H9 (cell line): ENCODE measurements around the gene CTNNA1. TPM values are rescaled to one million over a fixed set of nuclear protein-coding genes. Genes with fewer than 3 reads are reported as not detected.
A peak's percentile ranks its signal among the peaks of the same experiment; 100 is the strongest.

Experiments
- DNase-seq: peaks from one replicate; pipeline ENCODE4 v3.0.0-alpha.2; 2017
- H2AFZ ChIP-seq: one replicate; pipeline ENCODE4 v1.6.1; 2013; ENCODE audit warnings: mild to moderate bottlenecking, low read length, control low read depth, moderate library complexity
- H2AK5ac ChIP-seq: 2 replicates; pipeline ENCODE4 v1.6.1; 2013; ENCODE audit warnings: low read length, control low read depth, mixed read lengths; ENCODE audit not compliant: insufficient read length
- H2BK120ac ChIP-seq: one replicate; pipeline ENCODE4 v1.6.1; 2013; ENCODE audit warnings: low read depth, mild to moderate bottlenecking, low read length, control low read depth, inconsistent platforms; ENCODE audit not compliant: poor library complexity, severe bottlenecking
- H2BK12ac ChIP-seq: 2 replicates; pipeline ENCODE4 v1.6.1; 2013; ENCODE audit warnings: low read length, control low read depth, mixed read lengths, low read depth; ENCODE audit not compliant: insufficient read length
- H2BK15ac ChIP-seq: 2 replicates; pipeline ENCODE4 v1.6.1; 2013; ENCODE audit warnings: low read depth, low read length, control low read depth
- H2BK20ac ChIP-seq: one replicate; pipeline ENCODE4 v1.6.1; 2013; ENCODE audit warnings: low read depth, mild to moderate bottlenecking, low read length, control low read depth, inconsistent platforms; ENCODE audit not compliant: poor library complexity, severe bottlenecking
- H2BK5ac ChIP-seq: 2 replicates; pipeline ENCODE4 v1.6.1; 2013; ENCODE audit warnings: low read length, control low read depth, mixed read lengths; ENCODE audit not compliant: insufficient read length
- H3K14ac ChIP-seq: 2 replicates; pipeline ENCODE4 v1.6.1; 2013; ENCODE audit warnings: low read length, control low read depth; ENCODE audit not compliant: insufficient read depth
- H3K18ac ChIP-seq: 2 replicates; pipeline ENCODE4 v1.6.1; 2013; ENCODE audit warnings: low read depth, mild to moderate bottlenecking, mixed read lengths, low read length, control low read depth; ENCODE audit not compliant: insufficient read length
- H3K23ac ChIP-seq: 2 replicates; pipeline ENCODE4 v1.6.1; 2013; ENCODE audit warnings: low read length, control low read depth, mixed read lengths, low read depth; ENCODE audit not compliant: insufficient read length
- H3K23me2 ChIP-seq: 2 replicates; pipeline ENCODE4 v1.6.1; 2013; ENCODE audit warnings: low read depth, mild to moderate bottlenecking, mixed read lengths, low read length, control low read depth; ENCODE audit not compliant: insufficient read length, poor library complexity, severe bottlenecking
- H3K27ac ChIP-seq: 2 replicates; pipeline ENCODE4 v1.5.1; 2013; ENCODE audit warnings: low read length, control low read depth, mixed read lengths, low read depth; ENCODE audit not compliant: insufficient read length
- H3K27me3 ChIP-seq: 2 replicates; pipeline ENCODE4 v1.6.1; 2013; ENCODE audit warnings: low read length, control low read depth, inconsistent platforms; ENCODE audit not compliant: insufficient read depth
- H3K4ac ChIP-seq: 2 replicates; pipeline ENCODE4 v1.6.1; 2013; ENCODE audit warnings: low read depth, mild to moderate bottlenecking, control low read depth, inconsistent platforms, low read length, moderate library complexity
- H3K4me1 ChIP-seq: 2 replicates; pipeline ENCODE4 v1.6.1; 2013; ENCODE audit warnings: low read length, control low read depth, inconsistent platforms; ENCODE audit not compliant: insufficient read depth
- H3K4me2 ChIP-seq: 2 replicates; pipeline ENCODE4 v1.6.1; 2013; ENCODE audit warnings: low read length, control low read depth, mixed read lengths; ENCODE audit not compliant: insufficient read length, insufficient read depth
- H3K56ac ChIP-seq: 2 replicates; pipeline ENCODE4 v1.6.1; 2013; ENCODE audit warnings: low read depth, mild to moderate bottlenecking, mixed read lengths, low read length, control low read depth; ENCODE audit not compliant: insufficient read length
- H3K79me1 ChIP-seq: 2 replicates; pipeline ENCODE4 v1.6.1; 2013; ENCODE audit warnings: low read depth, mild to moderate bottlenecking, moderate library complexity, low read length, control low read depth, inconsistent platforms; ENCODE audit not compliant: insufficient read depth, poor library complexity, severe bottlenecking
- H3K79me2 ChIP-seq: 2 replicates; pipeline ENCODE4 v1.6.1; 2013; ENCODE audit warnings: low read length, control low read depth, inconsistent platforms; ENCODE audit not compliant: insufficient read depth
- H3K9ac ChIP-seq: 2 replicates; pipeline ENCODE4 v1.6.1; 2013; ENCODE audit warnings: low read length, control low read depth, mixed read lengths; ENCODE audit not compliant: insufficient read length; ENCODE audit errors: extremely low read depth
- H3K9me3 ChIP-seq: one replicate; pipeline ENCODE4 v1.6.1; 2013; ENCODE audit warnings: low read depth, low read length, inconsistent platforms; ENCODE audit not compliant: control insufficient read depth
- H3T11ph ChIP-seq: one replicate; pipeline ENCODE4 v1.6.1; 2013; ENCODE audit warnings: mild to moderate bottlenecking, low read length, control low read depth, inconsistent platforms
- H4K20me1 ChIP-seq: one replicate; pipeline ENCODE4 v1.6.1; 2013; ENCODE audit not compliant: control insufficient read depth, insufficient read length, insufficient read depth
- H4K5ac ChIP-seq: 2 replicates; pipeline ENCODE4 v1.6.1; 2013; ENCODE audit warnings: low read depth, mild to moderate bottlenecking, mixed read lengths, low read length, control low read depth; ENCODE audit not compliant: insufficient read length
- H4K8ac ChIP-seq: replicated peaks from 2 replicates; pipeline ENCODE4 v1.6.1; 2013; ENCODE audit warnings: low read length, control low read depth, mixed read lengths, low read depth; ENCODE audit not compliant: insufficient read length
- H4K91ac ChIP-seq: 2 replicates; pipeline ENCODE4 v1.6.1; 2013; ENCODE audit warnings: low read depth, mild to moderate bottlenecking, moderate library complexity, mixed read lengths, low read length, control low read depth; ENCODE audit not compliant: insufficient read length
- H3K27ac Mint-ChIP-seq, 3 experiments: 2 replicates in 2 of 3; 3 replicates in 1 of 3; pipeline ENCODE4 v1.8.0; 2020 to 2021; ENCODE audit warnings: mixed read lengths in 3 of 3, mild to moderate bottlenecking in 1 of 3, moderate library complexity in 1 of 3
- H3K27me3 Mint-ChIP-seq: 2 replicates; pipeline ENCODE4 v1.8.0; 2021; ENCODE audit warnings: low read depth, mild to moderate bottlenecking, moderate library complexity, mixed read lengths
- H3K36me3 Mint-ChIP-seq, 3 experiments: 2 replicates in 2 of 3; 3 replicates in 1 of 3; pipeline ENCODE4 v1.8.0; 2020 to 2021; ENCODE audit warnings: low read depth in 3 of 3, mixed read lengths in 3 of 3; ENCODE audit not compliant: insufficient read depth in 1 of 3
- H3K4me1 Mint-ChIP-seq, 2 experiments: 2 replicates each; pipeline ENCODE4 v1.8.0; 2020; ENCODE audit warnings: mixed read lengths in 2 of 2
- H3K4me3 Mint-ChIP-seq, 2 experiments: 2 replicates in 1 of 2; 3 replicates in 1 of 2; pipeline ENCODE4 v1.8.0; 2020 to 2021; ENCODE audit warnings: mild to moderate bottlenecking in 2 of 2, mixed read lengths in 2 of 2, moderate library complexity in 1 of 2
- H3K9me3 Mint-ChIP-seq, 2 experiments: 2 replicates in 1 of 2; 3 replicates in 1 of 2; pipeline ENCODE4 v1.8.0; 2020; ENCODE audit warnings: mild to moderate bottlenecking in 2 of 2, mixed read lengths in 2 of 2, moderate library complexity in 1 of 2
- CTCF ChIP-seq: fragments of 200-600 bp; sonication (generic); conservative IDR thresholded peaks from 3 replicates; pipeline ENCODE4 v1.8.0; 2021; ENCODE audit warnings: antibody characterized with exemption, mild to moderate bottlenecking
- WGBS: extraction: QIAGEN DNeasy Blood & Tissue Kit; methylation state at CpG from one replicate; pipeline ENCODE4 v1.1.7; 2013; ENCODE audit warnings: missing lambda C conversion rate, low lambda C conversion rate, mixed read lengths; ENCODE audit not compliant: insufficient read length; ENCODE audit errors: extremely low coverage; 5-methylcytosine and 5-hydroxymethylcytosine counted together
- total RNA-seq: library from RNA; stranded (reverse); gene quantifications from 2 replicates; pipeline ENCODE4 v1.2.1, GENCODE V29; 2021

The CTNNA1 gene
- total RNA-seq, 1 experiment from 2014 or later = 354 TPM

GRCh38 chr5:138961221-138961620 lies 208.0 kb downstream of the CTNNA1 start:
- no peak overlapping the region for H3K9ac ChIP-seq
- H3K4ac ChIP-seq = no peak overlapping the region
- H3K79me1 ChIP-seq = no peaks in the 10 kb centered on the region
- no peaks in the 10 kb centered on the region for H3K36me3 Mint-ChIP-seq
- no peaks in the 10 kb centered on the region for H3K23me2 ChIP-seq
- no peak overlapping the region for H4K8ac ChIP-seq
- H2BK120ac ChIP-seq = no peak overlapping the region
- no peak overlapping the region for H4K5ac ChIP-seq
- no peaks in the 10 kb centered on the region for H3K9me3 ChIP-seq
- no peak overlapping the region for H3K27ac ChIP-seq
- no peak for TF ChIP-seq CTCF
- no peak overlapping the region for H3K23ac ChIP-seq
- no peak overlapping the region for H3K4me2 ChIP-seq
- no peak for DNase-seq
- H3T11ph ChIP-seq = no peak overlapping the region
- H3K4me1 Mint-ChIP-seq = peaks cover 29 to 45% of the 10 kb centered on the region in 2 experiments
- H3K79me2 ChIP-seq = no peaks in the 10 kb centered on the region
- H2BK15ac ChIP-seq = no peak overlapping the region
- H3K9me3 Mint-ChIP-seq = no peaks in the 10 kb centered on the region
- no peak overlapping the region for H2BK20ac ChIP-seq
- H4K20me1 ChIP-seq = no peaks in the 10 kb centered on the region
- H2AFZ ChIP-seq = no peak overlapping the region
- H3K27me3 Mint-ChIP-seq = no peaks in the 10 kb centered on the region; the same call in 1 of the 2 replicates
- H2BK12ac ChIP-seq = no peak overlapping the region
- H3K18ac ChIP-seq = no peak overlapping the region
- H2BK5ac ChIP-seq = no peak overlapping the region
- peak overlapping the region in 1 of 3 experiments; percentile 9; a peak in 1 of 7 replicates for H3K27ac Mint-ChIP-seq
- peaks cover 5% of the 10 kb centered on the region; the same call in 1 of the 2 replicates for H3K4me1 ChIP-seq
- no peaks in the 10 kb centered on the region for H3K27me3 ChIP-seq
- no CpG with 5 or more reads among the region's 1 CpG for WGBS
- H4K91ac ChIP-seq = no peak overlapping the region
- H2AK5ac ChIP-seq = no peak overlapping the region
- no peak overlapping the region for H3K4me3 Mint-ChIP-seq
- no peak overlapping the region for H3K56ac ChIP-seq
- H3K14ac ChIP-seq = no peak overlapping the region
